Liver (tissue), 3 donors: ENCODE data around the gene PTPN2.

Experiments
- HNF4G ChIP-seq: IDR thresholded peaks from 2 replicates; pipeline ENCODE4 v1.6.1; 2016; ENCODE audit warnings: antibody characterized with exemption
- MAX ChIP-seq: IDR thresholded peaks from 2 replicates; pipeline ENCODE4 v1.6.1; 2016; ENCODE audit warnings: antibody characterized with exemption
- RAD21 ChIP-seq, 2 donors: IDR thresholded peaks; 2 replicates each; pipeline ENCODE4 v1.6.1; 2016; ENCODE audit warnings: antibody characterized with exemption in 2 of 2, mild to moderate bottlenecking in 2 of 2
- SP1 ChIP-seq: IDR thresholded peaks from 2 replicates; pipeline ENCODE4 v1.6.1; 2018; ENCODE audit warnings: antibody characterized with exemption, mild to moderate bottlenecking
- YY1 ChIP-seq: IDR thresholded peaks from 2 replicates; pipeline ENCODE4 v1.6.1; 2016; ENCODE audit warnings: antibody characterized with exemption, mild to moderate bottlenecking
- TF ChIP-seq, protein P1 (sequence below): fragments of 150-350 bp; IDR thresholded peaks from 2 replicates; pipeline ENCODE4 v1.5.1; 2017; ENCODE audit warnings: improper control_type of control experiment, low read depth, low read length; ENCODE audit not compliant: missing input control
- donor health status: healthy.
- donor health status: healthy.

DNA sequence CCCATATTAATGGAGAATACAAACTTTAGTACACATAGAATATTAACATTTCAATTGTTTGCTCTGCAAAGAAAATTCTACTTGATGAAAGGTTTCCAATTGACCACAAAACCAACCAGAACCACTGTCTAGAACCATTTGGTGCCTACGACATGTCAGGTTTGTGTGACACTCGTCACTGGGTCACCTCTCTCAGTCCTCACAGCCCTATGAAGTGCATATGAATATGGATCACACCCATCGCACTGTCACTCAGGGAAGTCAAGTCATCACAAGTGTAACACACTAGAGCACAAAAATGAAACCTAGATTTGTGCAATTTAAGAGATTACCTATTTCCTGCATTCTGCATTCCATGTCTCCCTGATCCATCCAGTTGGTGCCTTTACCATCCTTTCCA lies 43.7 kb downstream of the PTPN2 start:
- TF ChIP-seq, protein P1, sequence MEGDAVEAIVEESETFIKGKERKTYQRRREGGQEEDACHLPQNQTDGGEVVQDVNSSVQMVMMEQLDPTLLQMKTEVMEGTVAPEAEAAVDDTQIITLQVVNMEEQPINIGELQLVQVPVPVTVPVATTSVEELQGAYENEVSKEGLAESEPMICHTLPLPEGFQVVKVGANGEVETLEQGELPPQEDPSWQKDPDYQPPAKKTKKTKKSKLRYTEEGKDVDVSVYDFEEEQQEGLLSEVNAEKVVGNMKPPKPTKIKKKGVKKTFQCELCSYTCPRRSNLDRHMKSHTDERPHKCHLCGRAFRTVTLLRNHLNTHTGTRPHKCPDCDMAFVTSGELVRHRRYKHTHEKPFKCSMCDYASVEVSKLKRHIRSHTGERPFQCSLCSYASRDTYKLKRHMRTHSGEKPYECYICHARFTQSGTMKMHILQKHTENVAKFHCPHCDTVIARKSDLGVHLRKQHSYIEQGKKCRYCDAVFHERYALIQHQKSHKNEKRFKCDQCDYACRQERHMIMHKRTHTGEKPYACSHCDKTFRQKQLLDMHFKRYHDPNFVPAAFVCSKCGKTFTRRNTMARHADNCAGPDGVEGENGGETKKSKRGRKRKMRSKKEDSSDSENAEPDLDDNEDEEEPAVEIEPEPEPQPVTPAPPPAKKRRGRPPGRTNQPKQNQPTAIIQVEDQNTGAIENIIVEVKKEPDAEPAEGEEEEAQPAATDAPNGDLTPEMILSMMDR = no peak
- TF ChIP-seq HNF4G (no peak), SP1 (no peak), RAD21 (IDR thresholded peaks at IDR 0.05) (no peak), MAX (no peak), YY1 (no peak)
